GM12874 (cell line): Measurements from ENCODE around the gene ARTN.

Source experiments
- TF ChIP-seq, protein P1 (sequence below): IDR thresholded peaks from 2 replicates; pipeline ENCODE4 v1.5.1; 2011; ENCODE audit warnings: low read depth, mild to moderate bottlenecking, control low read depth, low read length, moderate library complexity; ENCODE audit not compliant: insufficient read depth

The ARTN gene

DNA sequence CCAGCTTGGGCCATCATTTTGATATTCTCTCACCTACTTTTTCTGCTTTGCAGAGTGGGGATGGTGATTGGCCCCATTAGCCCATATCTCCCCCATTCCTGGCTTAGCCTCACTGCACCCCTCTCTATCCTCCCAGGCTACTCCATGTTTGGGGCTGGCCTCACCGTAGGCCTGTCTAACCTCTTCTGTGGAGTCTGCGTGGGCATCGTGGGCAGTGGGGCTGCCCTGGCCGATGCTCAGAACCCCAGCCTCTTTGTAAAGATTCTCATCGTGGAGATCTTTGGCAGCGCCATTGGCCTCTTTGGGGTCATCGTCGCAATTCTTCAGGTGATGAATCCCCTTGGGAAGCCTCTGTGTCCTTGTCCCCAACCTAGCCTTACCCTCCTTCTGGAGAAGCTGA lies 43.3 kb downstream of the ARTN start:
- TF ChIP-seq, protein P1, sequence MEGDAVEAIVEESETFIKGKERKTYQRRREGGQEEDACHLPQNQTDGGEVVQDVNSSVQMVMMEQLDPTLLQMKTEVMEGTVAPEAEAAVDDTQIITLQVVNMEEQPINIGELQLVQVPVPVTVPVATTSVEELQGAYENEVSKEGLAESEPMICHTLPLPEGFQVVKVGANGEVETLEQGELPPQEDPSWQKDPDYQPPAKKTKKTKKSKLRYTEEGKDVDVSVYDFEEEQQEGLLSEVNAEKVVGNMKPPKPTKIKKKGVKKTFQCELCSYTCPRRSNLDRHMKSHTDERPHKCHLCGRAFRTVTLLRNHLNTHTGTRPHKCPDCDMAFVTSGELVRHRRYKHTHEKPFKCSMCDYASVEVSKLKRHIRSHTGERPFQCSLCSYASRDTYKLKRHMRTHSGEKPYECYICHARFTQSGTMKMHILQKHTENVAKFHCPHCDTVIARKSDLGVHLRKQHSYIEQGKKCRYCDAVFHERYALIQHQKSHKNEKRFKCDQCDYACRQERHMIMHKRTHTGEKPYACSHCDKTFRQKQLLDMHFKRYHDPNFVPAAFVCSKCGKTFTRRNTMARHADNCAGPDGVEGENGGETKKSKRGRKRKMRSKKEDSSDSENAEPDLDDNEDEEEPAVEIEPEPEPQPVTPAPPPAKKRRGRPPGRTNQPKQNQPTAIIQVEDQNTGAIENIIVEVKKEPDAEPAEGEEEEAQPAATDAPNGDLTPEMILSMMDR: no peak

DNA sequence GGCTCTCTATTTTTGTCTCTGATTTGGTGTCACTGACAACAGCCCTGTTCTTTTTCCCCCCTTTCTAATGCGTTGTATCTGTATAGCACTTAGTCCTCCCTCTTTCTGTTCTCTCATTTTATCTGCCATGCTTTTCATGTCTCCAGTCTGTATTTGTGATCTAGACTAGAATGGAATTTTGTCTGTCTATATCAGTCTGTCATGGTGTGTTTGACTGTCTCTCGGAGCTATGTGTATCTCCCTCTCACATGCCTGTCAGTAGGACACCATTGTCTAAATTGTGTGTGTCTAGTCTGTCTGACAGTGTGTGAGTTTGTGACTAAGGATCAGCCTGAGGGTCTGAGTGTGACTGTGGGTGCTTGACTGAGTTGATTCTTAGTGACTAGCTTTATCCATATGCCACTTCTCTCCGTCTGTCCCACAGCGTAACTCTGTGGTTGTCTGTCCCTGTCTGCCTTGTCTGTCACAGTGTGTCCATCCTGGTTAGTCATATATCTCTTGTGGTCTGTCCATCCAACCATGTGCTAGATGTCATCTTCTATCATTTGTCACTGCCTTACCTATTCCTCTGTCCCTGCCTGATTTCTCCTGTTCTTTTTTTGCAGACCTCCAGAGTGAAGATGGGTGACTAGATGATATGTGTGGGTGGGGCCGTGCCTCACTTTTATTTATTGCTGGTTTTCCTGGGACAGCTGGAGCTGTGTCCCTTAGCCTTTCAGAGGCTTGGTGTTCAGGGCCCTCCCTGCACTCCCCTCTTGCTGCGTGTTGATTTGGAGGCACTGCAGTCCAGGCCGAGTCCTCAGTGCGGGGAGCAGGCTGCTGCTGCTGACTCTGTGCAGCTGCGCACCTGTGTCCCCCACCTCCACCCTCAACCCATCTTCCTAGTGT lies 44.0 kb downstream of the ARTN start:
- TF ChIP-seq, protein P1: no peak

DNA sequence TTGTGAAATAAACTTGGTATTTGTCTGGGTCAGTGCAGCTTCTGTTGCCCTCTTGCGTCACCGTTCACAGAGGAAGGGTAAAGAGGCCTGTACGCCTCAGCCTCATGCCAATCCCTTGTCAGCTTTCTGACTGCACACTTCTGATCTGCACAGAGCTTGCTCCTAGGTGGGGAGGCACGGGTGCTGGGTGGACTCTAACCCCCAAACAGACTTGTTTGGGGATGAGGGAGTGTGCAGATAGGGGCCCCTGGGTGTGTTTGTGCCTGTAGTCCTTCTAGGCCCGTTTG lies 44.6 kb downstream of the ARTN start:
- TF ChIP-seq, protein P1: no peak

DNA sequence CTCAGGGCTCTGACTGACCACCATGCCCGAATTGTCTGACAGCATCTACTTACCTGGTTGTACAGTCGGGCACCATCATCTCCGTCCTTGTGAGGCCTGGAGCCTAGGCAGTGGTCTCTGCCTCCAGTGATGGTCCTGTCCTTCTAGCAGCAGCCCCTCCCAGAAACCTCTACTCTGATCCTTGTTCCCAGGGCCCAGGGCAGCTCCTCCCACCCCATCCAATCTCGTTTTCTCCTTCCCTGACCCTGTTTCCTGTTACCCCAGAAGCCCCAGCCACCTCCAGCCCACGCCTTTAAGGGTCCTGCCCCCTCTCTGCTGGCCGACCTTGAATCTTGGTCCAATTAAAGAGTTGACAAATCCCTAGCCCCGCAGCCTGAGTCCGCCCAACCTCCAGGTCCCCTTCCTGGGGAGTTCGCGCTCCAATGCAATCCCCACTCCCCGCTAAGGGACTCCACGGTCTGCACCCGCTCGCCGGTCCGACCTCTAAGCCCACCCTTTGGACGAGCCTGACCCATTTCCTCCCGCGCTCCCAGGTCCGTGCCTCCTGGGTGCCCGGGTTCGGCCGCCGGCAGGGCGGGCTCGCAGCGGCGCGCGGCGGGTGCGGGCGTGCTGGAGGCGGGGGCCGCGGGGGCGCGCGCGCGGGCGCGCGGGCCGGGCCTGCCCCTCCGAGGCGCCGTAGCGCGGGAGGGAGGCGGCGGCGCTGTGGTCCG lies 45.1 kb downstream of the ARTN start, which contains the start of gene B4GALT2:
Gene B4GALT2, plus strand, starts transcription at position 660 of the 710 bp plus-strand sequence. CDS start 1,951 bp downstream, outside the sequence.
- TF ChIP-seq, protein P1: no peak

DNA sequence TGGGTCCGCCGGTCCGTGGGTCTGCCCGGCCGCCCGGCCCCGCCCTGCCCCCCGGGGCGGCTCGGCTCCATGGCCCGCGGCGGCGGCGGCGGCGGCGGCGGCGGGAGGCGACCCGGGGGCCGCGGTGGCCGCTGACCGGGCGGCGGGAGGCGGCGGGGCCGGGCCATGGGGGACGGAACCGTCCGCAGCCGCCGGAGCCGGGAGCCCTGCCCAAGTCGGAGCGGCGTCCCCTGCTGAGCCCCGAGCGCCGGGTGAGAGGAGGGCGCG lies 45.6 kb downstream of the ARTN start:
- TF ChIP-seq, protein P1: no peak

DNA sequence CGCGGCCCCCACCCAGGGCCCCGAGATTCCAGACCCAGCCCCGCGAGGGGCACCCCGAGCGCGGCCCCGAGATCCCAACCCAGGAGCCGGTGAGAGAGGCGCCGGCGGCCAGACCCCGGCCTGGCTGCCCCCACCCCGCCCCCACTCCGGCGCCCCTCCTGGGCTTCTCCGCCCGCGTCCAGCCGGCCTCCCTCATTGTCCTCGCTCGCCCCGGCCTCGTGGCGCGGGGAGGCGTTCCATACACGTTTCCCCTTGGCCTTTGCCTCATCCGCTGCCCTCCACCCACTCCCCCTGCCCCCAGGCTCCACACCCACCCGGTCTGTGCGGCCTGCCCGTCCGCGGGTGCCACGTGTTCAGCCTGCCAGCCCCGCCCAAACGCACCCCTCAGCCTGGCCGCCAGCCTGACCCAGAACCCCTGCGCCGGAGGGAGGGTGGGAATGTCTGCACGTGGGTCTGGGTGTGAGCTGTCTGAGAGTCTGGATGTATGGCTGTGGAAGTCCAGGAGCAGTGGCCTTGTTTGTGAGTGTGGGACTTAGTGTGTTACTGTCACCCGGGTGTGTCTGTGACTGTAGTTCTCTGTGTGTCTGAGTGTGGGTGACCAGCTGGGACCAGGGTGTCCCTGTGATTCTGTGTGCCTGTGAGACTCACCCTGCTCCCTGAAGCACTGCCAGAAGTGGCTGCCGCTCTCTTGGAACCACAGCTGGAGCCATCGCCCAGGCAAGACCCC lies 46.1 kb downstream of the ARTN start:
- TF ChIP-seq, protein P1: no peak
